PFSK-1 (cell line): Measurements from ENCODE around the gene TP53I11.

Source experiments
- POLR2AphosphoS5 ChIP-seq: IDR thresholded peaks from 2 replicates; pipeline ENCODE4 v1.6.1; 2012; ENCODE audit warnings: low read depth, mild to moderate bottlenecking, control low read depth, low read length, moderate library complexity
- REST ChIP-seq, 2 experiments: IDR thresholded peaks; 2 replicates each; pipeline versions ENCODE4 v1.6.1 to v1.8.0; 2011 to 2012; ENCODE audit warnings: low read depth in 2 of 2, low read length in 2 of 2, control low read depth in 1 of 2, inconsistent platforms in 1 of 2, mild to moderate bottlenecking in 1 of 2, moderate library complexity in 1 of 2; ENCODE audit not compliant: insufficient read depth in 1 of 2
- SIN3A ChIP-seq: IDR thresholded peaks from 2 replicates; pipeline ENCODE4 v1.6.1; 2012; ENCODE audit warnings: mild to moderate bottlenecking, low read length, moderate library complexity, borderline replicate concordance; ENCODE audit not compliant: insufficient read depth
- TAF1 ChIP-seq: IDR thresholded peaks from 2 replicates; pipeline ENCODE4 v1.6.1; 2012; ENCODE audit warnings: low read length, control low read depth, borderline replicate concordance; ENCODE audit not compliant: insufficient read depth

GRCh38 chr11:44973632-44974401, 23.1 kb upstream of the TP53I11 start:
- TF ChIP-seq TAF1 (no peak), POLR2AphosphoS5 (no peak), REST (IDR thresholded peaks at IDR 0.05; ENCODE audit: insufficient read depth in 1 of 2, low read depth in 2 of 2, low read length in 2 of 2) (no peak), SIN3A (no peak)
